Thyroid gland (tissue), 4 donors: ENCODE measurements around the gene ILKAP.

ENCODE experiments used
- CTCF ChIP-seq, 6 experiments: fragments of 200-600 bp in 3 of 6; fragments of 450-650 bp in 3 of 6; sonication (generic) in 3 of 6; IDR thresholded peaks; one replicate each; pipeline ENCODE4 v1.5.1; 2016 to 2019; ENCODE audit warnings: antibody characterized with exemption in 6 of 6, mild to moderate bottlenecking in 2 of 6, inconsistent platforms in 1 of 6, moderate library complexity in 1 of 6
- POLR2A ChIP-seq, 2 donors: fragments of 450-650 bp; IDR thresholded peaks; one replicate each; pipeline ENCODE4 v1.6.1; 2017; ENCODE audit warnings: antibody characterized with exemption in 2 of 2, mild to moderate bottlenecking in 2 of 2, moderate library complexity in 1 of 2

DNA sequence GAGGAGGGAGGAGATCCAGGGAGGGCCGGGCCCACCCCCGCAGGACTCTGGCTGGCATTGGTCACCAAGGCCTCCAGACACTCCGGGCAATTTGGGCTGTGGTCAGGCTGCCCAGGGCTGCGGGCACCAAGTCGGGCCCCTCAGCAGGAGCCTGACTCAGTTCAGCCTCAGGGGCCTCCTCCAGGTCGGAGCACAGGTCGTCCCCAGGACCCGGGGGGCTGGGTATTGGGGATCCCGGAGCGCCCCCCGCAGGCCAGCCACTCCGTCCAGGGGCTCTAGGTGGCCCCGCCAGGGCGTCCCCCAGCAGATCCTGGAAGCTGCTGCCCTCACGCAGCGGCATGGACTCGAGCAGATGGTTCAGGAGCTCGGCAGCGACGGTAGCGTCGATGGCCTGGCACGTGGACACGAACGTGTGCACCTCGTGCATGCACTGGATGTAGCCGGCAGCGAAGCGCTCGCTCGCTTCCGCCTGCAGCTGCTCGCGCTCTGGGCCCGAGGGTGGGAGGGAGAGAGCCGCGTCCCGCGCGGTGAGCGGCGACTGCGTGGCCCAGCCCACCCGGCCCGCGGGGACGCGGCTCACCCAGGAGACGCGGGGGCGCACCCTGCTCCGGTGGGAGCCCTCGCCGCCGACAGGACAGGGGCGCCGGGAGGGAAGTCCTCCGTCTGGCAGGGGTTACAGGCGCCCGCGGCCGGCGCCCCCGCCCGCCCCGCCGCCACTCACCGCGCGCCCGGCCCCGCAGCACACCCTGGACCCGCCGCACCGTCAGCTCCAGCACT is 35.5 kb upstream of the ILKAP start:
- TF ChIP-seq CTCF (IDR thresholded peaks at IDR 0.05) (no peak), POLR2A (IDR thresholded peaks at IDR 0.05) (no peak)
